ENCODE data around the gene OVCH2. TPM values are rescaled to one million over a fixed set of nuclear protein-coding genes. Genes with fewer than 3 reads are reported as not detected.

The OVCH2 gene
- total and polyA plus RNA-seq, 10 of the 15 experiments (the other 5 are each of a cell fraction or from before 2014, with no cell fraction given), result not detected

- TF ChIP-seq, protein P1, sequence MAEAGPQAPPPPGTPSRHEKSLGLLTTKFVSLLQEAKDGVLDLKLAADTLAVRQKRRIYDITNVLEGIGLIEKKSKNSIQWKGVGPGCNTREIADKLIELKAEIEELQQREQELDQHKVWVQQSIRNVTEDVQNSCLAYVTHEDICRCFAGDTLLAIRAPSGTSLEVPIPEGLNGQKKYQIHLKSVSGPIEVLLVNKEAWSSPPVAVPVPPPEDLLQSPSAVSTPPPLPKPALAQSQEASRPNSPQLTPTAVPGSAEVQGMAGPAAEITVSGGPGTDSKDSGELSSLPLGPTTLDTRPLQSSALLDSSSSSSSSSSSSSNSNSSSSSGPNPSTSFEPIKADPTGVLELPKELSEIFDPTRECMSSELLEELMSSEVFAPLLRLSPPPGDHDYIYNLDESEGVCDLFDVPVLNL (IDR thresholded peaks at IDR 0.05; ENCODE audit: low read depth, low read length), result no peak
- TF ChIP-seq CREB1 (IDR thresholded peaks at IDR 0.05; ENCODE audit: low read depth) (0 out of 2 replicates have a peak, but pooled peaks have one; percentile 7), CHD1 (IDR thresholded peaks at IDR 0.05; ENCODE audit: low read depth, low read length) (no peak), JUND (IDR thresholded peaks at IDR 0.05; ENCODE audit: low read depth, low read length) (no peak), ZSCAN29 (IDR thresholded peaks at IDR 0.05) (no peak), PAX5 (IDR thresholded peaks at IDR 0.05; ENCODE audit: borderline replicate concordance, low read depth, low read length) (no peak), EP300 (IDR thresholded peaks at IDR 0.05; ENCODE audit: borderline replicate concordance in 1 of 2, control insufficient read depth in 1 of 2, low read depth in 2 of 2, low read length in 2 of 2) (no peak), MTA2 (IDR thresholded peaks at IDR 0.05; ENCODE audit: low read depth) (no peak), SREBF1 (IDR thresholded peaks at IDR 0.05; ENCODE audit: low read length) (no peak), CBX5 (IDR thresholded peaks at IDR 0.05; ENCODE audit: low read depth) (no peak), TCF3 (IDR thresholded peaks at IDR 0.05; ENCODE audit: borderline replicate concordance, insufficient read depth, low read depth, low read length) (0 out of 2 replicates have a peak, but pooled peaks have one; percentile 28), MXI1 (IDR thresholded peaks at IDR 0.05; ENCODE audit: low read depth, low read length) (no peak), POLR2A (IDR thresholded peaks at IDR 0.05; ENCODE audit: low read depth, low read length) (peak; percentile 62), SMC3 (IDR thresholded peaks at IDR 0.05; ENCODE audit: borderline replicate concordance, low read length) (peak; percentile 91), CBX3 (IDR thresholded peaks at IDR 0.05; ENCODE audit: borderline replicate concordance, low read depth) (no peak), HSF1 (IDR thresholded peaks at IDR 0.05; ENCODE audit: low read depth, low read length) (no peak), ZNF24 (IDR thresholded peaks at IDR 0.05) (no peak)
- TF ChIP-seq, protein P2, sequence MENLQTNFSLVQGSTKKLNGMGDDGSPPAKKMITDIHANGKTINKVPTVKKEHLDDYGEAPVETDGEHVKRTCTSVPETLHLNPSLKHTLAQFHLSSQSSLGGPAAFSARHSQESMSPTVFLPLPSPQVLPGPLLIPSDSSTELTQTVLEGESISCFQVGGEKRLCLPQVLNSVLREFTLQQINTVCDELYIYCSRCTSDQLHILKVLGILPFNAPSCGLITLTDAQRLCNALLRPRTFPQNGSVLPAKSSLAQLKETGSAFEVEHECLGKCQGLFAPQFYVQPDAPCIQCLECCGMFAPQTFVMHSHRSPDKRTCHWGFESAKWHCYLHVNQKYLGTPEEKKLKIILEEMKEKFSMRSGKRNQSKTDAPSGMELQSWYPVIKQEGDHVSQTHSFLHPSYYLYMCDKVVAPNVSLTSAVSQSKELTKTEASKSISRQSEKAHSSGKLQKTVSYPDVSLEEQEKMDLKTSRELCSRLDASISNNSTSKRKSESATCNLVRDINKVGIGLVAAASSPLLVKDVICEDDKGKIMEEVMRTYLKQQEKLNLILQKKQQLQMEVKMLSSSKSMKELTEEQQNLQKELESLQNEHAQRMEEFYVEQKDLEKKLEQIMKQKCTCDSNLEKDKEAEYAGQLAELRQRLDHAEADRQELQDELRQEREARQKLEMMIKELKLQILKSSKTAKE (IDR thresholded peaks at IDR 0.05; ENCODE audit: low read depth, poor library complexity, severe bottlenecking), result no peak
- TF ChIP-seq, protein P3, sequence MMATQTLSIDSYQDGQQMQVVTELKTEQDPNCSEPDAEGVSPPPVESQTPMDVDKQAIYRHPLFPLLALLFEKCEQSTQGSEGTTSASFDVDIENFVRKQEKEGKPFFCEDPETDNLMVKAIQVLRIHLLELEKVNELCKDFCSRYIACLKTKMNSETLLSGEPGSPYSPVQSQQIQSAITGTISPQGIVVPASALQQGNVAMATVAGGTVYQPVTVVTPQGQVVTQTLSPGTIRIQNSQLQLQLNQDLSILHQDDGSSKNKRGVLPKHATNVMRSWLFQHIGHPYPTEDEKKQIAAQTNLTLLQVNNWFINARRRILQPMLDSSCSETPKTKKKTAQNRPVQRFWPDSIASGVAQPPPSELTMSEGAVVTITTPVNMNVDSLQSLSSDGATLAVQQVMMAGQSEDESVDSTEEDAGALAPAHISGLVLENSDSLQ (IDR thresholded peaks at IDR 0.05), result peak; percentile 60
- TF ChIP-seq, protein P4, sequence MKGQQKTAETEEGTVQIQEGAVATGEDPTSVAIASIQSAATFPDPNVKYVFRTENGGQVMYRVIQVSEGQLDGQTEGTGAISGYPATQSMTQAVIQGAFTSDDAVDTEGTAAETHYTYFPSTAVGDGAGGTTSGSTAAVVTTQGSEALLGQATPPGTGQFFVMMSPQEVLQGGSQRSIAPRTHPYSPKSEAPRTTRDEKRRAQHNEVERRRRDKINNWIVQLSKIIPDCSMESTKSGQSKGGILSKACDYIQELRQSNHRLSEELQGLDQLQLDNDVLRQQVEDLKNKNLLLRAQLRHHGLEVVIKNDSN (IDR thresholded peaks at IDR 0.05; ENCODE audit: borderline replicate concordance, extremely low read length, insufficient read depth, low read depth, low read length), result no peak
Observed at GRCh38 chr11:7665473-7666291, 40.6 kb downstream of the OVCH2 start (continued).
